ACHN (cell line): ENCODE measurements around the gene PRRT1.
A peak's percentile ranks its signal among the peaks of the same experiment; 100 is the strongest.
"Not testable (repeated sequence)": the region's sequence is repeated elsewhere in the genome, so short reads cannot be mapped to it uniquely, and the experiment has no call there.

Experiments used
- DNase-seq: peaks from one replicate; pipeline ENCODE4 v3.0.0-alpha.2; 2015
- in situ Hi-C: cut with HindIII; loops from 2 replicates; pipeline ENCODE4 v1.10.0; 2017; ENCODE audit warnings: low sequenced_read_pairs, low pct_ligation_motif_present, low pct_unique_long_range_greater_than_20kb

Gene PRRT1

GRCh38 chr6:32151863-32152768 is at the start of gene PRRT1:
Gene PRRT1, minus strand, starts transcription at chr6:32151939. Its CDS starts 112 bp downstream, at chr6:32151827.
- in situ Hi-C loops, result no loop called here
- DNase-seq, result no peak

GRCh38 chr6:32200711-32201475 is 49.2 kb upstream of the PRRT1 start:
- no peak for DNase-seq
- in situ Hi-C loops, result no loop called here

DNA sequence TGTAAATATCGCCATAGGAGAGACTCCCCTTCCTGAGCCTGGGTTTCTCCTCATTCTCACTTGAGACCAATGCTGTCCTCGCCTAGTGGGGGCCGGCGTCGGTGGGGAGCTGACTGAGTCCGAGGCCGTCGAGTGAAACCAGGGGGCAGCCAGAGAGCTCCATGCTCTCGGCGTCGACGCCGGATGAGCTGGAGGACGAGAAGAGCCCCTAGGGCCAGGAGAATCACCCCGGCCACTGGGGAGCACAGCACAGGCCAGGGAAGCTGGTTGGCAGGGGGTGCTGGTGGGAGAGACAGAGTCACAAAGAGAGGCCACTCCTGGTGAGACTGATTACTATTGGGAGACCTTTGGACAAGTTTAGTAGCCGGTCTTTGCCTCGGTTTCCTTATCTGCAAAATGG is 47.1 kb upstream of the PRRT1 start:
- in situ Hi-C loops, result no loop called here
- DNase-seq, result no peak

GRCh38 chr6:32198345-32198696 is 46.6 kb upstream of the PRRT1 start:
- in situ Hi-C loops, result no loop called here
- no peak for DNase-seq

DNA sequence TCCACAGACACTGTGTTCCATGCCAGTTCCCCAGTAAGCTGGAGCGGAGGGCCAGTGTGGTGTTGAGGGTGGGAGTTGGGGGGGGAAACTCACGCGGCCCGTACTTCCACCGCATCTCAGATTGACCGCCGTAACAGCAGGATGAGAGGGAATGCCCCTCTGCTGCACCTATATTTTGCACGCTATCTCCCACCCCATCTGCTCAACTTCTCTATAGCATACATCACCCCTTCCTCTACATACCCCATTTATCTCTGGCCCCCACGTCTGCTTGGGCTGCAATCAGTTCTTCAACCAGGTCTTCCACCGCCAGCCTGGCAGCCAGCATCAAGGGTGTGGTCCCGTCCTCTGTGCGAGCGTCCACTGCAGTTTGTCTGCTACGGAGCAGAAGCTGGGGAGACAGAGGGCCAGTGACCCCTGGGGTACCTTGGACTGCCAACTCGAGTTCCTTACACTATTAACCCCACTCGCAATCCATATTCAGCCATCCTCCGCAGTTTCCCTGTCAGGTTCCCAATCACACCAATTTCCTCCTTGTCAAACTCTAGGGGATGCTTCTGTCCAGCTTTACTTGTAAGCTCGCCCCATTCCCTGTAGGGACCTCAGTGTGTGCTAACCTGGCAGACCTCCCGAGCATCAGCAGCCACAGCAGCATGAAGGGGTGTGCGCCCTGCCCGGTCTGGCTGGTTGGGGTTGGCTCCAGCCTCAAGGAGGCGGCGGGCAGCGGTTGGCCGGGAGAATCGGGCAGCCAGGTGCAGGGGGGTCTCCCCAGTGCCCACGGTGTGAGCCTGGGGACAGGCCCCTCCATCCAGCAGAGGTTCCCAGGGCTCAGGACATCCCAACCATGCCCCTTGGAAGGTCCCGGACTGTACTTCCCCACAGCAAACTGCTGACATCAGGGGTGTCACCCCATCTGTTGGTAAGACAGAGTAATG is 45.2 kb upstream of the PRRT1 start:
- in situ Hi-C loops, result no loop called here
- no peak for DNase-seq

GRCh38 chr6:32195902-32196681 is 44.4 kb upstream of the PRRT1 start:
- in situ Hi-C loops, result no loop called here
- DNase-seq, result peak; percentile 66

- DNase-seq, result peak; percentile 98
- in situ Hi-C loops, result no loop called here
Observed at GRCh38 chr6:32195652-32195901, 43.8 kb upstream of the PRRT1 start.

DNA sequence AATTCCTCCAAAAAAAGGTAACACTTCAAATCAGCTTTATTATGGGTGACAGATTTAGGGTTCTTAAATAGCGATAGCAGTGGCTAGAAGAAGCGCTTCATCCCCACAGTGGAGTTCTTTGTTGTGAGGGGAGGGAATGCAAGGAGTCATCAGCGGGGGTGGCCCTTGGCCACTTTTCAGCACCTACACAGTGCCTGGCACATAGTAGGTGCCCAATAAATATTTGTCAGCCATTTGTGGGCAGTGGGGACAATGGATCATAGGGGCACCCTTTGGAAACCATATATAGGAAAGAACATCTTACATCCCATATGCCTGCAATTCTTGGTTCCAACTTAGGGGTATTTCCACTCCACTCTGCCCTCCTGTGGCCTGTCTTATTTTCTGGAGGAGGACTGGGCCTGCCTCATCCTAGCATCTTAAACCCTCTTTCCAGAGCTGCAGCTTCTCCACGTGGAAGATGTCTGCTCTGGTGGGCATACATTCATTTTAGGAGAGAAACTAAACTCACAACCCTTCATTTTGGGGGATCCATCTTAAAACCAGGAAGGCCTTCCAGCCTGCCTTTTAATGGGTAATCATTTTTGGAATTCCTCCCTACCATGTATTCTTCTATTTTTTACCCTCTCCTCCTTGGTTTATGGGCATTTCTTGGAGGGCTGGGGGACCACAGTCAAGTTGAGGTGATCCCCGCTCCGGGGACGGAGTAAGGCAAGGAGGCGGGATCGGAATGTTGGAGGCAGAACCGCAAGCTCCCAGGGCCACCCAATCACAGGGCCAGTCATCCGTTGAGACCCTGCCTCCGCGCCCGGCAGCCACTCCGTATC is 43.3 kb upstream of the PRRT1 start:
- in situ Hi-C loops, result no loop called here
- DNase-seq, result peak; percentile 59

DNA sequence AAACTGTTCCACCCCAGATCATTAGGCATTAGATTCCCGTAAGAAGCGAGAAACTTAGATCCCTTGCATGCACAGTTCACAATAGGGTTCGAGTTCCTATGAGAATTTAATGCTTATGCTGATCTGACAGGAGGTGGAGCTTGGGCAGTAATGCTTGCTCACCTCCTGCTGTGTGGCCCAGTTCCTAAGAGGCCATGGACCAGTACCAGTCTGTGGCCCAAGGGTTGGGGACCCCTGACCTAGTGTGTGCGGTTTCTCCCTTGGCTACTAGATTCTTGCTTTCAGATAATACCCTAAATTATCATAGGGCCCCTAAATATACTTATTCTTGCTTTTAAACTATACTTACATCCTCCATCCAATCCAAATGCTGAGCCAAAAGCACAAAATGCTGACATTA is 42.6 kb upstream of the PRRT1 start:
- in situ Hi-C loops, result no loop called here
- no peak for DNase-seq

DNA sequence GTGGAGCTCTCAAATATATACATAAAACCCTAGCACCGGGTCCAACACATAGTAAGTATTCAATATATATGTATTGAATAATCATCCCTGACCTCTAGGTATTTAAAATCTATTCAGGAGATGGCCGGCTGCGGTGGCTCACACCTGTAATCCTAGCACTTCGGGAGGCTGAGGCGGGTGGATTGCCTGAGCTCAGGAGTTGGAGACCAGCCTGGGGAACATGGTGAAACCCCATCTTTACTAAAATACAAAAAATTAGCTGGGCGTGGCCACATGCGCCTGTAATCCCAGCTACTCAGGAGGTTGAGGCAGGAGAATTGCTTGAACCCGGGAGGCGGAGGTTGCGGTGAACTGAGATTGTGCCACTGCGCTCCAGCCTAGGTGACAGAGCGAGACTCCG is 41.4 kb upstream of the PRRT1 start:
- DNase-seq, in situ Hi-C loops: not testable (repeated sequence)

DNA sequence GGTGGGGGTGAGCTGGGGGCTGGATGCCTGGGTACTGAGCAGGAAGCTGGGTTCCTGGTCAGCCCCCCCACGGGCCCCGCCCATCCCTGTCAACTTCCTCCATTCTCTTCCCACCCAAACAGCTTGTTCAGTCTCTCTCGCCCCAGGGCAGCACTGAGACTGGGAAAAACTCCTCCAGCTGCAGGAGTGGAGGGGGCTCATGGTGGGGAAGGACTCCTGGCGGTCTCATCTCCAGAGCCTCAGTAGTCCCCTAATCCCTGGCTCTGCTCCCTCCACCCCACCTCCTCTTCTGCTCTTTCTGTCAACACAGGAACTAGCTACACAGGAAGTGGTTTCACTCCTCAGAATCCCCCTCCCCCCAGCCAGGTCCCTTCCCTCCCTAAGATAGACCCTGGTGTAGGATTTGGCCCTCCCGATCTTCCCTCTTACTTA is 40.9 kb upstream of the PRRT1 start, which contains the start of gene GPSM3:
Gene GPSM3 (minus strand): TSS at position 36 of the 432 bp plus-strand sequence. CDS start 130 bp downstream, outside the sequence.
- DNase-seq, result no peak
- in situ Hi-C loops, result no loop called here

- in situ Hi-C loops, result no loop called here
- no peak for DNase-seq
Observed at GRCh38 chr6:32191696-32192607, 40.2 kb upstream of the PRRT1 start.

DNA sequence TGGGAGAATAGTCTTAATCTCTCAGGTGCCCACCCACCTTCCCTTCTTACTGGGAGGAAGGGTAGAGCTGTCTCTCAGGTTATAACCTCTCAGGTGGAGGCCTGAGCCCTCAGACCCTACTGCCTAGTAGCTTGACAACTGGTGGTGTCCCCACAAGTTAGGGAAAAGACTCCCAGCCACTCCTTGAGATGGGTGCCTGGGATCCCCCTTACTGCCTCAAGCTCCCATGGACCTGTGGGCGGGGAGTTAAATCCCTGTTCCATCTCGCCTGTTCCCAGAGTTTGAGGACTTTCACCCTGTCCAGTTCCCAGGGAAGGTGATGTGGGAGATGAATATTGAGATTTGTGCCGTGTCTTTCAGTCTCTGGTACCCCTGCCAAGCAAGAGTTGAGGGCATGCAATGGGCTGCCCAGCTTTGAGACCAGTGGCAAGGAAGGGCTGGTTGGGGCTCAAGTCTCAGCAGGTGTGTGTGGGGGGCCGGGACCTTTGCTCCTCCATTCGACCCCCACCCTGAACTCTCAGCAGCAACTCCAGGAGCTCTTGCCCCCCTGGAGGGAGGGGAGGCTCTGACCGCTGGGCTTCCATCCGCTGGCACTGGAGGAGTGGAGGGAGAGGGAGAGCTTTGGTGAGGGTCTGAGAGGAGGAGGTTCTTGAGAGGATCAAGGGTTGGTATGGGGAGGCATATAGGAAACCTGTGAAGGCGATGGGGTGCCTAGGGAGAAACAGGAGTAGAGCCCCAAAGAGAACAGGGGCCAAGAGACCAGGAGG is 39.4 kb upstream of the PRRT1 start:
- in situ Hi-C loops, result no loop called here
- no peak for DNase-seq

- peak; percentile 77 for DNase-seq
- in situ Hi-C loops, result no loop called here
Observed at GRCh38 chr6:32190054-32190851, 38.5 kb upstream of the PRRT1 start, which contains the start of gene PBX2. Gene PBX2, minus strand, starts transcription at chr6:32190202. Its CDS starts 287 bp downstream, at chr6:32189915.

DNA sequence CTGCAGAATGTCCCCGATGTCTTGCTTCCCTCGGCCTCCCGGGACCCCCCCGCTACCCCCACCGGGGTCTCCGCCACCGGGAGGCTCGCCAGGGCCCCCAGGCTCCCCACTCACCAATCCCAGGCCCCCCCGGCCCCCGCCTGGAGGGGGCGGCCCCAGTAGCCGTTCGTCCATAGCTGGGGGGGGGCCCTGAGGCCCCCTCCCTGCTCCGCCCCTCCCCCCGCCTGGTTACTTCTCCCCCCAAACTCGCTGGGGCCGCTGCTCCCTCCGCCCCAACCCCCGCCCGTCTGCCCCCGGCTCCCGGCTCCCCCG is 38.0 kb upstream of the PRRT1 start:
- DNase-seq, result no peak
- in situ Hi-C loops, result no loop called here
